H1 (cell line): Measurements from ENCODE around the gene ZKSCAN8. TPM values are rescaled to one million over a fixed set of nuclear protein-coding genes. Genes with fewer than 3 reads are reported as not detected.
"Not testable (repeated sequence)": the region's sequence is repeated elsewhere in the genome, so short reads cannot be mapped to it uniquely, and the experiment has no call there.

Experiments
- CTCF ChIA-PET: fragments of 300-600 bp; sonication (Branson Sonifier 250); formaldehyde crosslinking; loops from one replicate; lab custom pipeline; 2021; ENCODE audit not compliant: partially characterized antibody; lab: Charles Lee
- POLR2A ChIA-PET: fragments of 300-600 bp; sonication (Branson Sonifier 250); formaldehyde crosslinking; loops from one replicate; lab custom pipeline; 2021; ENCODE audit warnings: inconsistent platforms; ENCODE audit not compliant: partially characterized antibody; lab: Charles Lee
- DNase-seq, 2 experiments: peaks; one replicate each; pipeline versions ENCODE4 v3.0.0 to v3.0.0-alpha.2; 2010 to 2022; ENCODE audit warnings: low spot score in 2 of 2, low read depth in 1 of 2, mixed read lengths in 1 of 2
- FAIRE-seq: peaks from 2 replicates; lab custom pipeline; 2011; peaks lifted over from hg19 to GRCh38; lab: Jason Lieb, UNC
- H2AFZ ChIP-seq: 2 replicates; pipeline ENCODE4 v1.8.1; 2012; ENCODE audit warnings: low read length, inconsistent platforms
- H2AK5ac ChIP-seq: 2 replicates; pipeline ENCODE4 v1.6.1; 2013; ENCODE audit warnings: low read depth, low read length
- H2BK120ac ChIP-seq: replicated peaks from 2 replicates; pipeline ENCODE3; 2013; ENCODE audit warnings: low read depth, low read length, inconsistent platforms
- H2BK12ac ChIP-seq: 2 replicates; pipeline ENCODE4 v1.6.1; 2013; ENCODE audit warnings: low read depth, low read length
- H2BK15ac ChIP-seq: 2 replicates; pipeline ENCODE4 v1.6.1; 2013; ENCODE audit warnings: low read length
- H2BK20ac ChIP-seq: 2 replicates; pipeline ENCODE4 v1.6.1; 2013; ENCODE audit warnings: low read length
- H2BK5ac ChIP-seq: 2 replicates; pipeline ENCODE4 v1.6.1; 2013; ENCODE audit warnings: low read depth, low read length
- H3K14ac ChIP-seq: 2 replicates; pipeline ENCODE4 v1.6.1; 2013; ENCODE audit warnings: inconsistent platforms; ENCODE audit not compliant: insufficient read length
- H3K18ac ChIP-seq: 2 replicates; pipeline ENCODE4 v1.6.1; 2013; ENCODE audit warnings: low read length; ENCODE audit errors: extremely low read depth
- H3K23ac ChIP-seq: 2 replicates; pipeline ENCODE4 v1.6.1; 2013; ENCODE audit warnings: inconsistent platforms; ENCODE audit not compliant: insufficient read length
- H3K23me2 ChIP-seq: 2 replicates; pipeline ENCODE4 v1.6.1; 2013; ENCODE audit warnings: low read depth, low read length
- H3K27ac ChIP-seq: 2 replicates; pipeline ENCODE4 v1.6.1; 2011; ENCODE audit warnings: low read depth, low read length, inconsistent platforms
- H3K27me3 ChIP-seq, 4 experiments: replicated peaks in 1 of 4; 1 replicate in 1 of 4; 2 replicates in 3 of 4; pipeline versions ENCODE4 v1.6.1 to v1.8.1; 2011 to 2013; ENCODE audit warnings: low read length in 3 of 4, mild to moderate bottlenecking in 3 of 4, inconsistent platforms in 2 of 4, mixed read lengths in 2 of 4, moderate library complexity in 1 of 4; ENCODE audit not compliant: control insufficient read depth in 3 of 4, insufficient read depth in 3 of 4; ENCODE audit errors: extremely low read depth in 1 of 4
- H3K36me3 ChIP-seq, 4 experiments: 2 replicates each; pipeline versions ENCODE4 v1.6.1 to v1.8.1; 2011 to 2013; ENCODE audit warnings: mild to moderate bottlenecking in 4 of 4, low read length in 3 of 4, moderate library complexity in 2 of 4, control low read depth in 1 of 4, inconsistent platforms in 1 of 4; ENCODE audit not compliant: insufficient read depth in 4 of 4, control insufficient read depth in 2 of 4
- H3K4ac ChIP-seq: replicated peaks from 2 replicates; pipeline ENCODE3; 2013; ENCODE audit warnings: low read length, low read depth, mixed read lengths, inconsistent platforms; ENCODE audit not compliant: insufficient read length
- H3K4me1 ChIP-seq, 4 experiments: replicated peaks in 1 of 4; 1 replicate in 1 of 4; 2 replicates in 3 of 4; pipeline versions ENCODE4 v1.6.1 to v1.8.1; 2011 to 2013; ENCODE audit warnings: low read length in 3 of 4, inconsistent platforms in 2 of 4, mixed read lengths in 1 of 4; ENCODE audit not compliant: insufficient read depth in 4 of 4, control insufficient read depth in 3 of 4
- H3K4me2 ChIP-seq, 2 experiments: 2 replicates each; pipeline versions ENCODE4 v1.6.1 to v1.8.1; 2011 to 2013; ENCODE audit warnings: low read depth in 2 of 2, low read length in 2 of 2, control low read depth in 1 of 2, inconsistent platforms in 1 of 2, mild to moderate bottlenecking in 1 of 2; ENCODE audit not compliant: insufficient read depth in 1 of 2
- H3K4me3 ChIP-seq, 4 experiments: fragments of 200-600, 300-600 bp in 1 of 4; sonication (generic), shearing (Covaris generic), sonication (Bioruptor Twin) in 1 of 4; 2 replicates each; pipeline versions ENCODE4 v1.5.1 to v1.8.1; 2011 to 2016; ENCODE audit warnings: low read length in 4 of 4, low read depth in 3 of 4, control low read depth in 2 of 4, inconsistent platforms in 2 of 4, mild to moderate bottlenecking in 2 of 4, mixed read lengths in 1 of 4, moderate library complexity in 1 of 4; ENCODE audit not compliant: insufficient read depth in 2 of 4; ENCODE audit errors: extremely low read depth in 1 of 4
- H3K56ac ChIP-seq: replicated peaks from 2 replicates; pipeline ENCODE3; 2013; ENCODE audit warnings: low read depth, mild to moderate bottlenecking, mixed read lengths, low read length, inconsistent platforms; ENCODE audit not compliant: insufficient read length
- H3K79me1 ChIP-seq: 2 replicates; pipeline ENCODE4 v1.6.1; 2013; ENCODE audit warnings: low read depth, low read length, control low read depth
- H3K79me2 ChIP-seq, 2 experiments: 2 replicates each; pipeline versions ENCODE4 v1.6.1 to v1.8.1; 2012 to 2013; ENCODE audit warnings: low read length in 2 of 2, mild to moderate bottlenecking in 2 of 2, inconsistent platforms in 1 of 2; ENCODE audit not compliant: insufficient read depth in 2 of 2, control insufficient read depth in 1 of 2
- H3K9ac ChIP-seq, 4 experiments: replicated peaks in 1 of 4; 1 replicate in 1 of 4; 2 replicates in 3 of 4; pipeline versions ENCODE4 v1.6.1 to v1.8.1; 2011 to 2013; ENCODE audit warnings: low read depth in 3 of 4, low read length in 3 of 4, control low read depth in 2 of 4, mild to moderate bottlenecking in 2 of 4, moderate library complexity in 2 of 4, inconsistent platforms in 1 of 4; ENCODE audit errors: extremely low read depth in 1 of 4
- H3K9me3 ChIP-seq, 2 experiments: 2 replicates each; pipeline versions ENCODE4 v1.6.1 to v1.8.1; 2012 to 2013; ENCODE audit warnings: mild to moderate bottlenecking in 2 of 2, moderate library complexity in 2 of 2, control low read depth in 1 of 2, inconsistent platforms in 1 of 2, low read depth in 1 of 2, low read length in 1 of 2, mixed read lengths in 1 of 2; ENCODE audit not compliant: insufficient read depth in 2 of 2
- H4K20me1 ChIP-seq, 2 experiments: replicated peaks in 1 of 2; 2 replicates each; pipeline versions ENCODE3 to v1.8.1; 2011 to 2013; ENCODE audit warnings: inconsistent platforms in 2 of 2, low read length in 2 of 2, mild to moderate bottlenecking in 1 of 2; ENCODE audit not compliant: insufficient read depth in 2 of 2, control insufficient read depth in 1 of 2
- H4K5ac ChIP-seq: 2 replicates; pipeline ENCODE4 v1.6.1; 2013; ENCODE audit warnings: low read length, low read depth, mixed read lengths, inconsistent platforms; ENCODE audit not compliant: insufficient read length
- H4K8ac ChIP-seq: 2 replicates; pipeline ENCODE4 v1.8.0; 2013; ENCODE audit warnings: mild to moderate bottlenecking, moderate library complexity, low read length, inconsistent platforms; ENCODE audit not compliant: insufficient read depth; ENCODE audit errors: extremely low read depth
- H4K91ac ChIP-seq: replicated peaks from 2 replicates; pipeline ENCODE3; 2013; ENCODE audit warnings: low read length, mixed read lengths, inconsistent platforms; ENCODE audit not compliant: insufficient read length
- WGBS, 2 experiments: shearing (Covaris generic) in 1 of 2; methylation state at CpG; one replicate each; pipeline versions ENCODE4 v1.1.6 to v1.1.7; 2013 to 2015; ENCODE audit warnings: low lambda C conversion rate in 2 of 2, mixed read lengths in 2 of 2, inconsistent platforms in 1 of 2, low coverage in 1 of 2, missing lambda C conversion rate in 1 of 2; ENCODE audit not compliant: insufficient replicate concordance in 2 of 2, insufficient coverage in 1 of 2, insufficient read length in 1 of 2; ENCODE audit errors: extremely low coverage in 1 of 2, missing lambda C conversion rate in 1 of 2; 5-methylcytosine and 5-hydroxymethylcytosine counted together
- polyA plus RNA-seq, 7 experiments: library from polyadenylated mRNA; depleted of rRNA in 3 of 7; stranded (reverse) in 5 of 7; unstranded in 2 of 7; fragments of >200 nt in 5 of 7; fragments of 200-250 nt in 2 of 7; gene quantifications; 1 replicate in 5 of 7; 2 replicates in 1 of 7; 4 replicates in 1 of 7; pipeline versions ENCODE4 v1.2.1 to v1.2.3, GENCODE V29; 2011 to 2013; ENCODE audit warnings: missing spikeins in 2 of 7, mixed read lengths in 2 of 7
- total RNA-seq: library from RNA; stranded (reverse); fragmentation: NEBNext Ultra II Directional; extraction: Animal tissue kit (Norgen Biotek cat#: 25700); gene quantifications from 2 replicates; pipeline ENCODE4 v1.2.1, GENCODE V29; 2021

The ZKSCAN8 gene
- total and polyA plus RNA-seq, 2 of the 8 experiments (the other 6 are each of a cell fraction or from before 2014, with no cell fraction given): 10.7 to 24.1 TPM

DNA sequence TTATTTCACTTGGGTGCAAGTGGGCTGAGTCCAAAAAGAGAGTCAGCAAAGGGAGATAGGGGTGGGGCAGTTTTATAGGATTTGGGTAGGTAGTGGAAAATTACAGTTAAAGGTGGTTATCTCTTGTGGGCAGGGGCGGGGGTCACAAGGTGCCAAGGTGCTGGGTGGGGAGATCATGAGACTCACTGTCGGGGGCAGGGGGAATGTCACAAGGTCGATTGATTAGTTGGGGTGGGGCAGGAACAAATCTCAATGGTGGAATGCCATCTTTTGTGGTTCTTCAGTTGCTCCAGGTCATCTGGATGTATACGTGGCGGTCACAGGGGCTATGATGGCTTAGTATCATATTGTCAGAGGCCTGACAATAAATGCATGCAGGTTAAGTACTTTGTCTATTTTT, 19.4 kb upstream of the ZKSCAN8 start:
- H2AK5ac ChIP-seq, H3K9ac ChIP-seq, H3K4ac ChIP-seq, DNase-seq, H3K27me3 ChIP-seq, H4K8ac ChIP-seq, H4K5ac ChIP-seq, H3K4me3 ChIP-seq, H2BK120ac ChIP-seq, H3K14ac ChIP-seq, H3K23me2 ChIP-seq, H3K4me2 ChIP-seq, H2BK5ac ChIP-seq, H3K9me3 ChIP-seq, H3K18ac ChIP-seq, FAIRE-seq, H3K4me1 ChIP-seq, H3K56ac ChIP-seq, H3K23ac ChIP-seq, H2BK20ac ChIP-seq, H4K20me1 ChIP-seq, H2BK15ac ChIP-seq, H3K79me1 ChIP-seq, H2BK12ac ChIP-seq, H4K91ac ChIP-seq, H3K27ac ChIP-seq, H2AFZ ChIP-seq: not testable (repeated sequence)
- Histone ChIP-seq H3K79me2 (peaks cover 0 to 19% of the 10 kb centered on the region in 2 experiments; a peak in 2 of 4 replicates), H3K36me3 (peaks cover 0 to 16% (median 7%) of the 10 kb centered on the region in 4 experiments; a peak in 5 of 8 replicates)
- CTCF ChIA-PET: interaction anchor here (1.6 kb wide), 1 partner anchor 20 kb away, joined by 4 read pairs; the partner anchor contains the start of gene ZKSCAN8
- 92% methylated on average over 5 of the region's 5 CpGs; no CpG with 5 or more reads in 1 of the 2 experiments for WGBS, 2 experiments
- POLR2A ChIA-PET: interaction anchor here (0.8 to 3.8 kb wide), 4 partner anchors 11 to 298 kb away, joined by 3 to 35 read pairs (median 3); partner anchors contain the start of gene ZKSCAN8
